Mesenchymal stem cell (in vitro differentiated cells and primary cell): Measurements from ENCODE around the gene SERTAD1.
"Not testable (repeated sequence)": the region's sequence is repeated elsewhere in the genome, so short reads cannot be mapped to it uniquely, and the experiment has no call there.

Experiments used
- DNase-seq: peaks from one replicate; pipeline ENCODE4 v3.0.0-alpha.2; 2013
- H2AFZ ChIP-seq: one replicate; pipeline ENCODE4 v1.6.1; 2013; ENCODE audit warnings: low read depth, mild to moderate bottlenecking, control low read depth, inconsistent platforms, low read length, moderate library complexity
- H2AK5ac ChIP-seq: 2 replicates; pipeline ENCODE4 v1.6.1; 2013; ENCODE audit warnings: low read length, moderate library complexity, mild to moderate bottlenecking, inconsistent platforms; ENCODE audit not compliant: severe bottlenecking
- H2BK120ac ChIP-seq: one replicate; pipeline ENCODE4 v1.6.1; 2013; ENCODE audit warnings: low read depth, mild to moderate bottlenecking, inconsistent platforms, low read length, moderate library complexity
- H2BK12ac ChIP-seq, 2 experiments: one replicate each; pipeline ENCODE4 v1.6.1; 2013; ENCODE audit warnings: inconsistent platforms in 2 of 2, low read length in 2 of 2, mild to moderate bottlenecking in 2 of 2, moderate library complexity in 2 of 2, control low read depth in 1 of 2
- H2BK15ac ChIP-seq: one replicate; pipeline ENCODE4 v1.6.1; 2013; ENCODE audit warnings: mild to moderate bottlenecking, low read depth, inconsistent platforms; ENCODE audit not compliant: poor library complexity, severe bottlenecking
- H2BK5ac ChIP-seq: 2 replicates; pipeline ENCODE4 v1.6.1; 2013; ENCODE audit warnings: low read depth, mild to moderate bottlenecking, low read length, control low read depth, inconsistent platforms; ENCODE audit not compliant: poor library complexity, severe bottlenecking
- H3K14ac ChIP-seq, 2 experiments: one replicate each; pipeline ENCODE4 v1.6.1; 2013; ENCODE audit warnings: inconsistent platforms in 2 of 2, low read length in 2 of 2, control low read depth in 1 of 2, mild to moderate bottlenecking in 1 of 2, moderate library complexity in 1 of 2
- H3K18ac ChIP-seq, 2 experiments: one replicate each; pipeline ENCODE4 v1.6.1; 2013; ENCODE audit warnings: inconsistent platforms in 2 of 2, low read length in 2 of 2, control low read depth in 1 of 2, low read depth in 1 of 2, mild to moderate bottlenecking in 1 of 2
- H3K23ac ChIP-seq, 2 experiments: one replicate each; pipeline ENCODE4 v1.6.1; 2013; ENCODE audit warnings: inconsistent platforms in 2 of 2, low read length in 2 of 2, mild to moderate bottlenecking in 2 of 2, moderate library complexity in 2 of 2, control low read depth in 1 of 2
- H3K27ac ChIP-seq: 2 replicates; pipeline ENCODE4 v1.5.1; 2013; ENCODE audit warnings: mild to moderate bottlenecking, moderate library complexity, low read length, control low read depth, inconsistent platforms; ENCODE audit not compliant: poor library complexity, severe bottlenecking
- H3K27me3 ChIP-seq, 2 experiments: 2 replicates each; pipeline versions ENCODE4 v1.6.1 to v1.7.0; 2013; ENCODE audit warnings: low read length in 2 of 2, mild to moderate bottlenecking in 2 of 2, moderate library complexity in 2 of 2, control low read depth in 1 of 2, inconsistent platforms in 1 of 2; ENCODE audit not compliant: control insufficient read depth in 1 of 2, insufficient read depth in 1 of 2
- H3K36me3 ChIP-seq, 2 experiments: 2 replicates each; pipeline versions ENCODE4 v1.6.1 to v1.7.0; 2013; ENCODE audit warnings: low read length in 2 of 2, control low read depth in 1 of 2, inconsistent platforms in 1 of 2, low read depth in 1 of 2, mild to moderate bottlenecking in 1 of 2; ENCODE audit not compliant: insufficient read depth in 2 of 2, control insufficient read depth in 1 of 2
- H3K4ac ChIP-seq, 2 experiments: one replicate each; pipeline ENCODE4 v1.6.1; 2013; ENCODE audit warnings: inconsistent platforms in 2 of 2, low read length in 2 of 2, mild to moderate bottlenecking in 2 of 2, moderate library complexity in 2 of 2, control low read depth in 1 of 2, low read depth in 1 of 2
- H3K4me1 ChIP-seq: 2 replicates; pipeline ENCODE4 v1.6.1; 2013; ENCODE audit warnings: low read depth, low read length, control low read depth; ENCODE audit not compliant: control insufficient read depth, insufficient read depth
- H3K4me2 ChIP-seq: 2 replicates; pipeline ENCODE4 v1.6.1; 2013; ENCODE audit warnings: low read length, mild to moderate bottlenecking, inconsistent platforms; ENCODE audit not compliant: poor library complexity, severe bottlenecking
- H3K4me3 ChIP-seq, 2 experiments: 2 replicates each; pipeline versions ENCODE4 v1.5.1 to v1.7.0; 2013; ENCODE audit warnings: low read length in 2 of 2, mild to moderate bottlenecking in 2 of 2, control low read depth in 1 of 2, low read depth in 1 of 2; ENCODE audit not compliant: insufficient read depth in 1 of 2
- H3K79me1 ChIP-seq: replicated peaks from 2 replicates; pipeline ENCODE4 v1.6.1; 2013; ENCODE audit warnings: mild to moderate bottlenecking, control low read depth, low read length, inconsistent platforms; ENCODE audit not compliant: poor library complexity, severe bottlenecking
- H3K9ac ChIP-seq: 2 replicates; pipeline ENCODE4 v1.7.0; 2013; ENCODE audit warnings: mild to moderate bottlenecking, low read length, moderate library complexity
- H3K9me3 ChIP-seq: 2 replicates; pipeline ENCODE4 v1.7.0; 2013; ENCODE audit warnings: mild to moderate bottlenecking, low read length; ENCODE audit not compliant: control insufficient read depth
- H4K8ac ChIP-seq: one replicate; pipeline ENCODE4 v1.6.1; 2013; ENCODE audit warnings: inconsistent platforms, mild to moderate bottlenecking, low read length, moderate library complexity
- H4K91ac ChIP-seq: one replicate; pipeline ENCODE4 v1.6.1; 2013; ENCODE audit warnings: mild to moderate bottlenecking, low read length, inconsistent platforms
- WGBS: methylation state at CpG from one replicate; pipeline ENCODE4 v1.1.7; 2013; ENCODE audit warnings: mixed read lengths; 5-methylcytosine and 5-hydroxymethylcytosine counted together

The SERTAD1 gene

DNA sequence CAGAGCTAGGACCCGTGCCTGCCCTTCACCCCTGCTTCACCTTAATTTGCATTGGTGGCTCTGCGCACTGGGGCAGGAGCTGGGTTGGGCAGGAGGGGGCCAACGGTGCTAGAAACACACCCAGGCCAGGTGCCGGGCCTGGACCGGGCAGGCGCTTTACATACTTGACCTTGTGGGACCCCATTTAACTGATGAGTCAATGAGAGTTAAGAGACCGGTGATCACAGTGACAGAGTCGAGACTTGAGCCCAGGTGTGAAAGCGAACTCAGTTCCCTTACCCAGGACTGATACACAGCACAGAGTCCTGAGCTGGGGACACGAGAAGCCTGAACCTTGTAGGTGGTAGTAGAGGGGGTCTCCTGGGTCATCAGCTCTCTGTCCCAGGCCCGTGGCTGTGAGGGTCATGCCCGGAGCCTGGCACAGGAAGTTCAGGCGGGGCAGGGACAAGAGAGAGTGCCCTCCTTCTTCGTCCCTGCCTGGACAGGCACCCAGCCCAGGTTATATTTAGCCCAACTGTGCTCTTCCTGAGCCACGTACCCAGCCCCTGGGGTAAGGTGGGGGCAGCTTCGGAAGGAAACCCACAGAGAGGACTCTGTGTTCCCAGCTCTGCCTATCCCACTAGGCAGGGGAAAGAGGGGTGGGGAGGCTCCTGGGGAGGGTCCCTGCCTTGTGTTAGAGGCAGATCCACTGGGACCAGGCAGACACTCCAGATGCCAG is 14.5 kb downstream of the SERTAD1 start:
- Histone ChIP-seq H2BK5ac (no peak overlapping the region), H3K27me3 (peaks cover 3 to 21% of the 10 kb centered on the region in 2 experiments), H2BK120ac (no peak overlapping the region), H3K36me3 (no peaks in the 10 kb centered on the region), H3K18ac (no peak overlapping the region), H2AFZ (no peak overlapping the region), H2BK12ac (peak overlapping the region; percentile 28 to 52), H3K4me2 (no peak overlapping the region), H4K91ac (peak overlapping the region; percentile 64), H3K4me1 (peaks cover 25% of the 10 kb centered on the region), H3K9ac (no peak overlapping the region), H4K8ac (peak overlapping the region; percentile 39), H3K79me1 (no peaks in the 10 kb centered on the region), H3K27ac (no peak overlapping the region), H3K9me3 (no peaks in the 10 kb centered on the region), H2BK15ac (no peak overlapping the region), H2AK5ac (no peak overlapping the region), H3K14ac (no peak overlapping the region), H3K4me3 (no peak overlapping the region), H3K23ac (no peak overlapping the region), H3K4ac (no peak overlapping the region)
- no peak for DNase-seq
- 80% methylated on average over 14 of the region's 16 CpGs for WGBS

- WGBS: 85% methylated on average over 8 of the region's 9 CpGs
These were observed 15.8 kb downstream of the SERTAD1 start for GRCh38 chr19:40410030-40410389.

DNA sequence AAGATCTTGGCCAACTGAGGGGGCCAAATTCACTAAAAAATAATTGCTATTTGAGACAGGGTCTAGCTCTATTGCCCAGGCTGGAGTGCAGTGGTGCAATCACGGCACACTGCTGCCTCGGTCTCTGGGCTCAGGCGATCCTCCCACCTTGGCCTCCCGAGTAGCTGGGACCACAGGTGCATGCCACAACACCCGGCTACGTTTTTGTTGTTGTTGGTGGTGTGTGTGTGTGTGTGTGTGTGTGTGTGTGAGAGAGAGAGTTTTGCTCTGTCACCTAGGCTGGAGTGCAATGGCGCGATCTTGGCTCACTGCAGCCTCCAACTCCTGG is 17.2 kb downstream of the SERTAD1 start:
- H3K36me3 ChIP-seq, H3K23ac ChIP-seq, H3K4ac ChIP-seq, H2AFZ ChIP-seq, H2AK5ac ChIP-seq, H3K79me1 ChIP-seq, H3K14ac ChIP-seq, H2BK12ac ChIP-seq, H2BK15ac ChIP-seq, H3K9ac ChIP-seq, H3K27ac ChIP-seq, H2BK5ac ChIP-seq, H3K9me3 ChIP-seq, H3K4me2 ChIP-seq, H4K8ac ChIP-seq, H2BK120ac ChIP-seq, DNase-seq, H3K18ac ChIP-seq, H3K4me3 ChIP-seq, H4K91ac ChIP-seq: not testable (repeated sequence)
- 91% methylated on average over 8 of the region's 8 CpGs for WGBS
- H3K27me3 ChIP-seq: peaks cover 3 to 21% of the 10 kb centered on the region in 2 experiments
- peaks cover 21% of the 10 kb centered on the region for H3K4me1 ChIP-seq

More at GRCh38 chr19:40410030-40410389, 15.8 kb downstream of the SERTAD1 start:
- no peak overlapping the region for H2BK120ac ChIP-seq
- no peaks in the 10 kb centered on the region for H3K79me1 ChIP-seq
- no peak overlapping the region for H4K8ac ChIP-seq
- no peak overlapping the region for H3K4me3 ChIP-seq
- no peak overlapping the region for H3K18ac ChIP-seq
- peaks cover 25% of the 10 kb centered on the region for H3K4me1 ChIP-seq
- H3K27ac ChIP-seq: no peak overlapping the region
- no peak overlapping the region for H2BK15ac ChIP-seq
- no peak overlapping the region for H2BK5ac ChIP-seq
- no peak overlapping the region for H4K91ac ChIP-seq
- no peak overlapping the region for H2BK12ac ChIP-seq
- DNase-seq: no peak
- no peak overlapping the region for H2AFZ ChIP-seq
- no peak overlapping the region for H3K4ac ChIP-seq
- peaks cover 3 to 21% of the 10 kb centered on the region in 2 experiments for H3K27me3 ChIP-seq
- no peak overlapping the region for H3K9ac ChIP-seq
- no peaks in the 10 kb centered on the region for H3K36me3 ChIP-seq
- H3K23ac ChIP-seq: no peak overlapping the region
- H3K4me2 ChIP-seq: no peak overlapping the region
- H3K14ac ChIP-seq: no peak overlapping the region
- H3K9me3 ChIP-seq: no peaks in the 10 kb centered on the region
- no peak overlapping the region for H2AK5ac ChIP-seq

GRCh38 chr19:40407714-40408597 is 17.8 kb downstream of the SERTAD1 start:
- Histone ChIP-seq H3K79me1 (no peaks in the 10 kb centered on the region), H3K27ac (no peak overlapping the region), H3K14ac (no peak overlapping the region), H3K4me3 (no peak overlapping the region), H3K4me2 (no peak overlapping the region), H2BK15ac (peak overlapping the region; percentile 36), H3K23ac (no peak overlapping the region), H3K36me3 (no peaks in the 10 kb centered on the region), H3K4me1 (peaks cover 21% of the 10 kb centered on the region), H3K4ac (no peak overlapping the region), H3K27me3 (peaks cover 2 to 15% of the 10 kb centered on the region in 2 experiments), H4K8ac (peak overlapping the region; percentile 62), H2BK5ac (no peak overlapping the region), H3K18ac (no peak overlapping the region), H2AFZ (no peak overlapping the region), H2AK5ac (no peak overlapping the region), H3K9ac (no peak overlapping the region), H2BK12ac (no peak overlapping the region), H2BK120ac (no peak overlapping the region), H3K9me3 (no peaks in the 10 kb centered on the region), H4K91ac (peak overlapping the region; percentile 58)
- 89% methylated on average over 22 of the region's 22 CpGs for WGBS
- DNase-seq: no peak
